GM19238 (cell line): Measurements from ENCODE around the gene C16orf89.

Experiments used
- DNase-seq: peaks from one replicate; pipeline ENCODE4 v3.0.0; 2011; ENCODE audit warnings: low spot score; ENCODE audit not compliant: insufficient read length

The C16orf89 gene

DNA sequence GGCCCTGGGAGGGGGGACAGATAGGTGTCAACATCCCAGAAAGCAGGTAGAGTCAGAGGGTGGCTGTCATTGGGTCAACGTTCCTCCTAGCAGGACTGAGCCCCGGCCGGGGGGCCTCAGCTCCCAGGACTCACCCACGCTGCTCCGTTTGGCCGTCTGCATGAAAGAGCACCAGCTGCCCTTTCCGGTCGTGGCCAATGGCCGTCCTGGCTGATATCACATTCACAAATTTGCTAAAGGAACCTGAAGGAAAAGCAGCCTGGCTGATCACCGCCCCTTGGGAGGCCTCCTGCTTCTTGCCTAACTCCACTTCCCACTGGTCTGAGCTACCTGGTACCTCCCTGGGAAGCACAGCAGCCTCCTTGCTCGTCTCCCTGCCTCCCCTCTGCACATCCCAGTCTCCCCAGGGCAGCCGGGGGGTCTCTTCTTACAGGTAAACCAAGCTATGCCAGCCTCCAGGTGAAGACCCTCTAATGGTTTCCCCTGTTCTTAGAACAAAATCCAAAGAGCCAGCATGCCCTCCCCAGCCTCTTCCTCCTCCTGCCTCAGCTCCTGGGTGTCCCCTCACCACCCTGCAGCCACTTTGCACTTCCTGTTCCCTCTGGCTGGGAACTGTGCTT lies 35.4 kb downstream of the C16orf89 start:
- DNase-seq, result no peak

DNA sequence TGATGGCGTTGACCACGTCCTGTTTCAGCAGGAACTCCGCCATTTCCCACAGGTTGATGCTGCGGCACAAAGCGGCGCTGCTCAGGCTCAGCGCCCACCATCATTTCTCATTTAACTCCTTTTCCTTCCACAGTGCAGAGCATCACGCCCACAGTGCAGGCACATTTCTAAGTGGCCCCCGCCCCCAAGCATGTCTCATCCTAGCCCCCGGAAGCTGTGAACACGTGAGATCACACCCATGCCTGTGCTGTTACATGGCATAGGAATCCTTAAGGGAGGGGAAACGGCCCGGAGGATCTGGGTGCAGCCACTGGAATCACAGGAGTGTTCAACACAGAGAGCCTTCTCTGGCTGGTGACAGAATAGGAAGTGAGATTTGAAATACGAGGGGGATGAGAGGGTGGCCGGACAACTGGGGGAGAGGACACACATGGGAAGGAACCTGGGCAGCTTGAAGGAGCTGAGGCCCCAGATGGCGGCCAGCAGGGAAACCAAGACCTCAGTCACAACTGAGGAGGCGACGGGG lies 36.7 kb downstream of the C16orf89 start:
- DNase-seq, result no peak

DNA sequence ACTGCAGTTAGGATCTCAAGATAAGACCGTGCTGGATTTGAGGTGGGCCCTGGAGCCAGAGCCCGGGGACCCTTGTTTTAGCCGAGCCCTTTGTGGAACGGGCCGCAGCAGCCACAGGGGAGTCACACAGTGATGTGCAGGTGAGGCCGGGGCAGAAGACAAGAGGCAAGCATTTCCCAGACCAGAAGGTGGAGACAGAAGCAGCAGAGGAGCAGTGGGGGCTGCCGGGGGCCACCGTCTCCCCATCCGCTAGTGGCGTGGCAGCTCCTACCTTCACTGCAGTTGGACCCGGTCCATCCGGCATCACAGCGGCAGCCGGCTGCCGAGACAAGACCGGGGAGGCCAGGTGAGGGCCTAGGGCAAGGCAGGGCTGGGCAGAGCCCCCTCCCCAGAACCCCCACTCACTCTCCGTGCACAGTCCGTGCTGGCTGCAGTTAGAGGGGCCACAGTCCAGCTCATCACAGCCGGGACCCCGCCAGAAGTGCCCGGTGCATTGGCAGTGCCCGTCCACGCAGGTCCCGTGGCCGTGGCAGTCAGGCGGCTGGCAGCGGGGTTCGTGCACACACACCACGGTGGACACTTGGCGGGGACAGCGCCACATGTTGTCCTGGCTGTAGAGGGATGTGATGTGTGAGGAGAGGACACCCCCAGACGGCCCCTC lies 38.1 kb downstream of the C16orf89 start:
- DNase-seq, result no peak

DNA sequence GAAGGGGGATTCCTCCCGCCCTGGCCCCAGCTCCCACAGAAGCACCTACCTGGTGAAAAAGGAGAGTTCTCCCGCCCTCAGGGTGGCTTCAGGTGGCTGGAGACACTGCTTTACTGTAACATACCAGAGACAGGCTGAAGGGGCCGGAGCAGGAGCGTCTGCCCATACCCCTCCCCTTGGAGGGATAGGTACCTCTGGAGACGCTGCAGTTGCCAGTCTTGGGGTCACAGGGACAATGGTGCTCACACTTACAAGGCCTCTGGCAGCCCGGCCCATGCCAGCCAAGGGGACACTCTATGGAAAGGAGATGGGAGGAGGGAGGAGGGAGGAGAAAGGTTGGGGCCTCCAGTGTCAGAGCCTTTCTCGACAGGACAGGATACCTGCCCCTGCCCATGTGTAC lies 38.7 kb downstream of the C16orf89 start:
- no peak for DNase-seq

DNA sequence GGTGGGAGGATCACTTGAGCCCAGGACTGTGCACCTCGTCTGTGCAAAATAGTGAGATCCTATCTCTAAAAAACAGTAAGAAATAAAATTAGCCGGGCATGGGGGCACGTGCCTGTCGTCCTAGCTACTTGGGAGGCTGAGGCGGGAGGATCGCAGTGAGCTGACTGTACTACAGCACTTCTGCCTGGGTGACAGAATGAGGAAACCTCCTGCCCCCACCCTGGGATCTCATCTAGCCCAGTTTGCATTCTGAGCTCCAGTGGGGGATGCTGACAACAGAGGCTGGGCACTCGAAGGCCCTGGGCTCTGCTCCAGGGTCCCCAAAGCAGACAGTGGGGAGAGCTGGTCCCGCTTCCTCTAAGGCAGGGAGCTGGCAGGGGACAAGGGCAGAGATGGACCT lies 39.1 kb downstream of the C16orf89 start:
- no peak for DNase-seq

DNA sequence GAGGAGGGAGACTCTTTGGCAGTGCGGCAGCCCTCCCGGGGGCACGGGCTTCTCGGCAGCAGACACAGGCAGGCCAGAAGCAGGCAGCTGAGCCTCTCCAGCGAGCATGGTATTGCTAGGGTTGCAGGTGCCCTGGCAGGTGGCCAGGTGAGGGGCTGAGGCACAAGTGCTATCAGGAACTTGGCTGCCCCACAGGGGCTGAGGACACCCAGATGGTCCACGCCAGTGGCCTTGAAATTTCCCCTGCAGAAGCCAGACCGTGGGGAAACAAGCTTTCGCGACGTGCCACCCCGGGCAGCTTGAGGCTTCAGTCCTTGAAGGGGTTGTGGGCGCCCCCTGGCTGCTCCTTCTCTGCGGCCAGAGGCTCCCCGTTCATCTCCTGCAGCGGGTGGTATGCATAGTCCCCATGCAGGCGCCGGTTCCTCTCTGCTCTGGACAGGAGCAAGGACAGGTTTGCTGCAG lies 40.6 kb downstream of the C16orf89 start:
- DNase-seq, result no peak

DNA sequence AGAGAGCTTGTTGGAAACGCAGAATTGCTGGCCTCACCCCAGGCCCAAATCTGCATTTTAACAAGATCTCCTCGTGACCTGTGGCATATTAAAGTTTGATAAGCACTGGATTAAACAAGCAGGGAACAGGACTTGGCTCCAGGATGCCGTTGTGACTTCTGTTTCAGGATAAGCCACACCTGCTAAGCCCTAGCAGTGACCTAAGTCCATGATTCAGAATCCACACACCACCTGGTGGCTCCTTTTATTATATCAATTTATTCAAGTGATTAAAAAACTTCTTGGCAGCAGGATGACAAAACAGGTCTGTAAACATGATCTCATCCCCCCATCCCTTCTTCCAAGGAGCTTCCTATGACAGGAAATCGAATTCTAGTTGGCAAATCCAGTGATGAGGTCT lies 41.1 kb downstream of the C16orf89 start:
- no peak for DNase-seq

DNA sequence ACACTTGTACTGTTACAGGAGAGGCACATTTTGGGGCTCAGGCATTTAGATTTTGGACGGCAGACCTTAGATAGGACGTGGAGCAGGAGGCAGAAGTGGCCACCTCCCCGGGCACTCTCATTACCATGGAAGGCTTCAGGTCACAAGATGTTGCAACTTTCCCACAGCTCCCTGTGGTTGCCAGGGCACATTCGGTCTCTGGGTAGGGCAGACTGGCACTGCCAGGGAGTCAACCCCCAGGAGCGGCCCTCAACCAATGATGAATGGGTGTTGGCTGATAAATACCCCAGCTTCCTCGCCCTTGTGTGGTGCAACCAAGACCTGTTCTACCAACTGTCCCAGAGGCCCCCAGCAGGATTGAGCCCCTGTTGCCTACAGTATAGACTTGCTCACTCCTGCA lies 43.2 kb downstream of the C16orf89 start:
- DNase-seq, result no peak

DNA sequence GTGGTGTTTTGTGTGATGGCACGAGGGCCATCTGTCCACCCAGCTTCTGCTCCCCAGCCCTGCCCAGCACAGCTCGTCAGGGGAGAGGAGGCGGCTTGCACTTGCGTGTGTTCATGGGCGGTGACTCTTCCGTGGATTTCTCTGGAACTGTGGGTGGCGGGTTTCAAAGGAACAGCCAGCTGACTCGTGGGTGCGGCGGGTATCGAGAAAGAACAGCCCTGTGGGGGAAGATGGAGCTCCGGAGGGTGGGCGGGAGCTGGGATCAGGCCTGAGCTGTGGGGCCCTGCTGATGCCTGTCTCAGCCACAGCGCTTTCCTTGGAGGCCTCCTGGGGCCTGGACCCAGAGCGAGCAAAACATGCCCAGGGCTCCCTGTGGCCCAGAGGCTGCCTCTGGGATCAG lies 45.2 kb downstream of the C16orf89 start:
- DNase-seq, result no peak

DNA sequence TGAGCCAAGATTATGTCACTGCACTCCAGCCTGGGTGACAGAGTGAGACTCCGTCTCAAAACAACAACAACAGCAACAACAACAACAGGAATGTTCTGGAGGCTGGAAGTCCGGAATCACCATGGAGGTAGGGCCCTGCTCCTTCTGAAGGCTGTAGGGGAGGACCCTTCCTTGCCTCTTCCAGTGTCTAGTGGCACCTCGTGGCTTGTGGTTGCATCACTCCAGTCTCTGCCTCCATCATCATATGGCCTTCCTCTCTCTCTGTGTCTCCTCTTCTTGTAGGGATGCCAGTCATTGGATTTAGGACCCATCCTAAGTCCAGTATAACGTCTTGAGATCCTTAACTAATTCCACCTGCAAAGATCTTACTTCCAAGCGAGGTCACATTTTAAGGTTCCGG lies 46.0 kb downstream of the C16orf89 start:
- DNase-seq, result no peak

DNA sequence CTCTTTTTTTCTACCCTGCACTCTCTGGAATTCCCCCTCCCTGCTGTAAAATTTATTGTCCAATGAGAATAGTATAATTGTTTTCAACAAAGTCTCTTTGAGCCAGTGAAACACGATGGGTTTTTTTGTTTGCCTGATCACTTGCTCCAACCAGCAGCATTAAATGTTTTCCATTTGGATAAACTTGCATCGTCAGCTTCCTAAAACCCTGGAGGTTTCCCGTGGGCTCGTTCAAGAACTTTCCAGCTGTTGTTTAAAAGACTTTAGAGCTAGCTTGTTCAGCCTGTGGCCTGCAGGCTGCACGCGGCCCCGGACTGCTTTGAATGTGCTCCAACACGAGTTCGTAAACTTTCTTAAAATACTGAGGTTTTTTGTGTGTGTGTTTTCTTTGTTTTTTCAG lies 47.0 kb downstream of the C16orf89 start:
- DNase-seq, result no peak

DNA sequence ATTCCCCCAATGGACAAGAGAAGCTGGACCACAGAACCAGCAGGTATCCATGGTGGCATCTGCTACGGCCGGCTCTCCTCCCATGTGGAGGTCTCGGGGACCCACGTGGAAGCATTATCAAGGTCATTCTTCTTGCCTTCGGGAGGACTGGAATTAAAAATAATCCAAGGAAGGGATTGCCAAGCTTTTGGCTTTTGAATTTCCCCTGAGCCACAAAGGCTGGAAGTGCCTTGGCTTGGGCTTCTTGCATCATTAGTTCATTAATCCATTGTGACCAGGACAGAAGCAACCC lies 48.1 kb downstream of the C16orf89 start:
- no peak for DNase-seq

DNA sequence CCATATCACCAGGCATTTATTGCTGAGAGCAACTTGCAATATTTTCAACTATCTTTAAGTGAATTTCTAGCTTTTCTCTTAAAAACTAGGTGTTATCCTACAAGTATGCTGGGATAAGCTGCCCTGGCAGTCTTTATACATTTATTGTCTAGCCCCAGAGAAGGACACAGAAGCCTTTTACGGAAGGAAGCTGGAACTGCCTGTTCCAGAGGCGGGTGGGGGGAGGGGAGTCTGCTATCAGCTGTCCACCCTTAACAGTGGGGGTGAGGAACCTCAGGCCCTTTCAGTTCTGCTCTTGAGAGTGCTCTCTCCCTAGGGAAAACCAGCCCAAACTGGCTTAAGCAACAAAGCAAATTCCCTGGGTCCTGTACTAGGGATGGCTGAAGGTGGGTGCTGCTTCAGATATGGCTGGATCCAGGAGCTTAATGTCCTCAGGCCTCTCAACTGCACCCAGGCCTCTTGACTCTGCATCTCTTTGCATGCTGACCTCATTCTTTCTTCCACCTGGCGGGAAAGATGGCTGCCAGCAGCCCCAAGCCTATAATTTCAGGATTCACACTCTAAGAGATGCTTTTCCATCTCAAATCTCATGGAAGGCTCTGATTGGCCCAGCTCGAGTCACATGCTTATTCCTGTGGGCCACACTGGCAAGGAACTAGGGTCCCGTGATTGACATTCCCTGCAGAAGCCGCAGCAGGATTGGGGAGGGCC lies 48.6 kb downstream of the C16orf89 start:
- DNase-seq, result no peak

DNA sequence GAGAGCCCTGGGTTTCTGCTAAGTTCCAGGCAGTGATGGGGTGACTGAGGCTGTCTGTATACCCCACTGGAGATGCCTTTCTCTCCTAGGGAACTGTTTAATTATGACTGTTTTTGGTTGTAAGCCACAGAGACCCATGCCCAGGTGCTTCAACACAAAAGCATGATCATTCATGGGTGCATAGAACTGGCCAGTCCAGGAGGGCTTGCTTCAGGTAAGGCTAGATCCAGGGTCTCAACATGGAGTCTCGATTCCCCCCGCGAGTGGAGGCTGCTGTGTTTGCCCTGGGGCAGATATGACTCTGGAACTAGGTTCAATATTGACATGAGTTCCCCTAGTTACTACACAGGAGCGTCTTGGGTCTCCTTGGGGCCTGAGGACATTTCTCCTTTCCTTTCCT lies 49.9 kb downstream of the C16orf89 start:
- no peak for DNase-seq

DNA sequence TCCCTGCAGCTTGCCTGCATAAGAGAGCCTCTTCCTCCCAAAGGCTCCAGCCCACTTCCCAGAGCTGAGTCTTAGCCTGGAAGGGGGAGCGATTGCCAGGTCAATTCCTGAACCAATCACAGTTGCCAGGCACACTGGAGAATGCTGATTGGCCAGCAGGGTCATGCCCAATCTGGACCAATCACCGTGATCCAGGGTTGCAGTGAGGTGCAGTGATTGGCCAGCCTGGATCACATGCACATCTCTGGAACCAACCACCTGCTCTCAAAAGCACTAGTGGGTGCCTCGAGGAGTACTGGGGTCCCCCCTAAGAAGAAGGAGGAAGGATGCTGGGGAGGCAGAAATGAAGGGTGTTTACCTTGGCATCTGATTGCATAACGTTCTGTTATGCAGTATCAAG lies 50.4 kb downstream of the C16orf89 start:
- DNase-seq, result no peak

DNA sequence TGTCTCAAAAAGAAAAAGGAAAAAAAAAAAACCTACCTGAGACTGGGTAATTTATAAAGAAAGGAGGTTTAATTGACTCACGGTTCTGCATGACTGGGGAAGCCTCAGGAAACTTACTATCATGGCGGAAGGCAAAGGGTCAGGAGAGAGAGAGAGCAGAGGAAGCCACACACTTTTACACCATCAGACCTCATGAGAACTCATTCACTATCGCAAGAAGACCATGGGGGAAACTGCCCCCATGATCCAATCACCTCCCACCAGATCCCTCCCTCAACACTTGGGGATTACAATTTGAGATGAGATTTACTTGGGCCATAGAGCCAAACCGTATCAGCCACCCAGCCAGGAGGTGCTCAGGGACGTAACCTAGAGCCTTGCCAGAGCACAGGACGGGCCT lies 52.9 kb downstream of the C16orf89 start:
- no peak for DNase-seq

DNA sequence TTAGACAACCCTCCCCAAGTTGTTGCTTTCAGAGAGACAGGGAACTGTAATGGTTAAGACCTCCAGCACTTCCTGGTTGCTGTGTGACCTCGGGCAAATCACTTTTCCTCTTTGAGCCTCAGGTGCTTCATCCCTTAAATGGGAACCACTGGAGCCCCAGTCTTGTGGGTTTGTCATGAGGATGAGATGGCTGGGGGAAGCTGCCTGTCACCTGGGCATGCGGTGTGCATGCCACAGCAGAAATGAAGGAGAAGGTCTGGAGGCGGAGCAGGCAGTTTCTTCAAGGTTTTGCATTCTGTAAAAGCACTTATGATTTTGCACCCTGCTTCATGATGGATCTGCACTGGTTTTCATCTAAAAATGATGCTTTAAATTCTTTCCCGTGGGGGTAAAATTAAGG lies 54.1 kb downstream of the C16orf89 start:
- DNase-seq, result no peak

DNA sequence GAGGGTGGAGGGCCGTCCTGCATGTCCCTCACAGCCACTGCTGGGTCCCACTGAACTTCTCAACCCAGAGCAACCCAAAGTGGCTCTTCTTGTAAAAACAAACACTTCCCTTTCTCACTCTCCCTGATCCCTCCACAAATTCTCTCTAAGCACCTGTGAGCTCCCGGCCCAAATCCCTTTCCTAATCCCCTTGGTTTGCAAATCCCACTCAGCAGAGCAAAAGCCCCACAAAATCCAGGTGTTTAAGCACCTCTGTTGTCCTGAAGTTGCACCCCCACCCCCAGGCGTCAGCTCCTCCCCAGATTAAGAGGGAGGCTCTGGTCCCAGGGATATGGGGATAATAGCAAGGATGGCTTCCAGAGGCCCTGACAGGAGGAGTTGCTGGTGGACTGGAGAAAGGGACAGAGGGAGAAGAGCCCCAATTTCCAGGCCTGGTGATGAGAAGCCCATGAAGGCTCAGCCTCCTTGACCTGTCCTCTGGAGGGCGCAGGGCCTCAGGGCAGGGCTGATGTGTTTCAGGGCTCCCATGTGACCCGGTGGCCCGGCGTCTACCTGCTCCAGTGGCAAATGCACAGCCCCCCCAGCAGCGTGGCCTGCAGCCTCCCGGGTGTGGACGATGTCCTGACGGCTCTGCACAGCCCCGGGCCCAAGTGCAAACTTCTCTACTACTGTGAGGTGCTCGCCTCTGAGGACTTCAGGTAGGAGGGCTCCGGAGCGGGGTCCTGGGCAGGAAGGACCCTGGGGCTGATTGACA lies 55.0 kb downstream of the C16orf89 start:
- DNase-seq, result no peak

DNA sequence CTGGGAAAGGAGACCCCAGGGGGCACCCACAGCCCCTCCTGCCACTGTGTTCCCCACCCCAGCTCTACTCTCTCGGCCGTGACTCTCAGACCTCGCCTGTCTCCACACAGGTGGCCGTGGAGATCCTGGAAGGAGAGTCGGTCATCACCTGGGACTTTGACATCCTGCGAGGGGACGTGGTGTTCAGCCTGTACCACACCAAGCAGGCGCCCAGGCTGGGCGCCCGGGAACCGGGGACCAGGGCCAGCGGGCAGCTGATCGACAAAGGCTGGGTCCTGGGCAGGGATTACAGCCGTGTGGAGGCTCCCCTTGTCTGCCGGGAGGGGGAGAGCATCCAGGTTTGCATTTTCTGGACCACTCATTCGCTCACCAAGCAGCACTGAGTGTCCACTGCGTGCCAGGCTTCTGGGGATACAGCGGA lies 57.4 kb downstream of the C16orf89 start:
- no peak for DNase-seq

DNA sequence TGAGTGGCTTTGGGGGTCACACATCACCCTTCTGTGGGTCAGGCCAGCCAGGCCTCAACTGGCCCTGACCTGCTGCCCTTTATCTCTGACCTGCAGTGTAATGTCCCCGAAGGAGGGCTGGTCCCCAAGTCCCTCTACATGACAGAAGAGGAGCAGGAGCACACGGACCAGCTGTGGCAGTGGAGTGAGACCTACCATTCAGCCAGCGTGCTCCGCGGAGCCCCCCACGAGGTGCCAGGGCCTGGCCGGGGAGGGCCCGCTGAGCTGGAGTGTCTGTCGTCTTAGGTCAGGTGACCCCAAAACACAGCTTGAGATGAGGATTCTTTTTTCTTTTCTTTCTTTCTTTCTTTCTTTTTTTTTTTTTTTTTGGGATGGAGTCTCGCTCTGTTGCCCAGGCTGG lies 58.5 kb downstream of the C16orf89 start:
- no peak for DNase-seq

DNA sequence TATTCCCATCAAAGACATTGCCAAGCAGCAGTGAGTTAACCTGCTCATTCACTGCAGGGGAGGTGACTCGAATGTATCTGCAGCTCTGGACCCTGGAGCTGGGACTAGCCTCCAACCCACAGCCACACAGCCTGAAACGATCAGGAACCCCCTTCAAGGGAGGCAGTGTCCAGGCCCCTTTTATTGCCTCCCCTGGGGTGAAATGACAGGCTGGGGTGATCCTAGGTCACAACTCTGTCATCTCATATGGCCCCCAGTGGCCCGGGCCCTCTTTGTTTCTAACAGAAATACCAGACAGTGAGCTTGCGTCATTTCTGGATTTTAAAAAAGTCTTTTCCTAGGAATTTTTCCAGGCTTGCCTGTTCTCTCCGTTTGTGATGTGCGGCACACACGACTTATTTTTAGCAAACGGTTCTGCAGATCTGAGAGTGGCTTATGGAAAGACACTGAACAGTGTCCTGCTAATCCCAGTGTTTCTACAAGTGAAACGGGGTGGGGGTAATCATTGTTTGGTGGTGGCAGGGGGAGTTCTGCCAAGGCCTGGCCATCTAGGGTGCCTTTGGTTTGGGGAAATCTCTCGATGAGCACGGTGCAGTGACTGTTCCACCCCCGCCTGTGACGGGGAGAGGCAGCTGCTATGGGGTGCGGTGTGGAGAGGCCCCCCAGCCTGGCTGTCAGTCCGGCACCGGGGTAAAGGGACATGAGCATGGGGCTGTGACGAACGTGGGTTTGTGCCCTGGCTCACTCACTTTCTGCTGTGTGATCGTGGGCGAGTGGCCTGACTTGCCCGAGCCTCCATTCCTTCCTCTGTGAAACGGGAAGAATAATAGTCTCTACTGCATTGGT lies 59.2 kb downstream of the C16orf89 start:
- no peak for DNase-seq
